ENCODE results near the gene IRF8.

The IRF8 gene

DNA sequence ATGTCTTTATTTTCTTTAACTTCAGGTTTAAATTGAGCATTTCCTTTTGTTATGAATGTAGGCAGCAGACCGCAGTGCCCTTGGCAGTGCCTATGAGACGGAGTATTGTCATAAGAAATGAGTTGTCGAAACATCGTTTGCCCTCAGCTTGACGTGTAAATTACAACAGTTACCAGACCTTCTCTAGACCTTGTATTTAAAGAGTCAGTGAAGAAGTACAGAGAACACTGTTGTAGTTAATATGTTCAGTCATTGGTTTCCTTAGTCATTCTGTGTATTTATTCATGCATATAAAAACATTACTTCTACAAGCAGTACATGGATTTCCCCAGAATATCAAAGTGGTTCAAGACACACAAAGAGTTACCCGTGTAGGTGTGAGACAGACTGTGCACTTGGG, 19.0 kb downstream of the IRF8 start:
- Histone ChIP-seq H3K4me3 (no peak overlapping the region), H3K27ac (no peak overlapping the region), H3K9me3 (no peaks in the 10 kb centered on the region), H3K36me3 (no peaks in the 10 kb centered on the region), H3K27me3 (peaks cover 0 to 41% of the 10 kb centered on the region in 2 donors), H3K4me1 (no peaks in the 10 kb centered on the region)
- intact Hi-C loops (cut with DNase I; ENCODE audit: low total_unique reads), result no loop called here
- DNase-seq, result no peak
- TF ChIP-seq, protein P1, sequence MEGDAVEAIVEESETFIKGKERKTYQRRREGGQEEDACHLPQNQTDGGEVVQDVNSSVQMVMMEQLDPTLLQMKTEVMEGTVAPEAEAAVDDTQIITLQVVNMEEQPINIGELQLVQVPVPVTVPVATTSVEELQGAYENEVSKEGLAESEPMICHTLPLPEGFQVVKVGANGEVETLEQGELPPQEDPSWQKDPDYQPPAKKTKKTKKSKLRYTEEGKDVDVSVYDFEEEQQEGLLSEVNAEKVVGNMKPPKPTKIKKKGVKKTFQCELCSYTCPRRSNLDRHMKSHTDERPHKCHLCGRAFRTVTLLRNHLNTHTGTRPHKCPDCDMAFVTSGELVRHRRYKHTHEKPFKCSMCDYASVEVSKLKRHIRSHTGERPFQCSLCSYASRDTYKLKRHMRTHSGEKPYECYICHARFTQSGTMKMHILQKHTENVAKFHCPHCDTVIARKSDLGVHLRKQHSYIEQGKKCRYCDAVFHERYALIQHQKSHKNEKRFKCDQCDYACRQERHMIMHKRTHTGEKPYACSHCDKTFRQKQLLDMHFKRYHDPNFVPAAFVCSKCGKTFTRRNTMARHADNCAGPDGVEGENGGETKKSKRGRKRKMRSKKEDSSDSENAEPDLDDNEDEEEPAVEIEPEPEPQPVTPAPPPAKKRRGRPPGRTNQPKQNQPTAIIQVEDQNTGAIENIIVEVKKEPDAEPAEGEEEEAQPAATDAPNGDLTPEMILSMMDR (IDR thresholded peaks at IDR 0.05), result no peak

DNA sequence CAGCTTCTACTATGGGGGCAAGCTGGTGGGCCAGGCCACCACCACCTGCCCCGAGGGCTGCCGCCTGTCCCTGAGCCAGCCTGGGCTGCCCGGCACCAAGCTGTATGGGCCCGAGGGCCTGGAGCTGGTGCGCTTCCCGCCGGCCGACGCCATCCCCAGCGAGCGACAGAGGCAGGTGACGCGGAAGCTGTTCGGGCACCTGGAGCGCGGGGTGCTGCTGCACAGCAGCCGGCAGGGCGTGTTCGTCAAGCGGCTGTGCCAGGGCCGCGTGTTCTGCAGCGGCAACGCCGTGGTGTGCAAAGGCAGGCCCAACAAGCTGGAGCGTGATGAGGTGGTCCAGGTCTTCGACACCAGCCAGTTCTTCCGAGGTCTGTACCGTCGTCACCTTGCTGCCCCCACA, 19.5 kb downstream of the IRF8 start:
- no peak for DNase-seq
- Histone ChIP-seq H3K9me3 (no peaks in the 10 kb centered on the region), H3K27me3 (peaks cover 0 to 41% of the 10 kb centered on the region in 2 donors), H3K4me3 (no peak overlapping the region), H3K4me1 (no peaks in the 10 kb centered on the region), H3K27ac (no peak overlapping the region), H3K36me3 (no peaks in the 10 kb centered on the region)
- intact Hi-C loops (cut with DNase I; ENCODE audit: low total_unique reads), result no loop called here
- TF ChIP-seq, protein P1 (IDR thresholded peaks at IDR 0.05), result no peak

DNA sequence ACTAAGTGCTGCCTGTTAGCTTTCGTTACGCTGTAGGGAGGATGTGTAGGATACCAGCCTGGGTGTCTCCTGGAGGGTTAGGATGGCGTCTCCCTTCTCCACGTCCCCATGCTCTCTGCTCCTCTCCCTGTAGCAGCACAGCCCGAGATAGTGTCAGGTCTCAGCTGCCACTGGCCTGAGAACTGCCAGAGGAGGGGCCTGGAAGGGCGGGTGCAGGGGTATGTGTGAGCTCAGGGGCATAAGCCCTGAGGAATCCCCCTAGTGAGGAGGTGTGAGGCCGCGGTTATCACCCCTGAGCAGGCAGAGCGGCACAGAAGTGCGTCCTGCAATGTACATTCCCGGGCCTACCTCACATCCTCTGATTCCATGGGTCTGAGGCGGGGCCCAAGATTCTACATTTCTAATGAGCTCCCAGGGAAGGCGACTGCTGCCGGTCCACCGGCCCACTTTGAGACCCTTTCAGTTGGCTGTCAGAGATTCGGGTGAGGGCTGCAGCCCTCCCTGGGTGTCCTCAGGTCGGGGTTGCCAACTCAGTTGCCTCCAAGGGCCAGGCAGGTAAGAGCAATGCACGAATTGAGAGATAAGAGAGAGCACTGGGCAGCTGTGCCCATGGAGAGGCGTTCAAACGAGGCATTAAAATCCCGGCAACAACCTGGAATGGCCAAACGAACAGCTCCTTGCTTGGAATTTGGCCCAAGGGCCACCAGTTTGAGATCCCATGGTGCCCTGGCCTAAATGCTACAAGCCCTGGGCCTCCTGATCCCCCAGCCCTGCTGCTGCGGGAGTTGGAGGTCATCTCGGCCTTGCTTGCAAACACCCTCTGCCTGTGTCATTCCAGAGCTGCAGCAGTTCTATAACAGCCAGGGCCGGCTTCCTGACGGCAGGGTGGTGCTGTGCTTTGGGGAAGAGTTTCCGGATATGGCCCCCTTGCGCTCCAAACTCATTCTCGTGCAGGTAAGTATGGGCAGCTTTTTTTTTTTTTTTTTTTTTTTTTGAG, 20.6 kb downstream of the IRF8 start:
- intact Hi-C loops (cut with DNase I; ENCODE audit: low total_unique reads), result no loop called here

DNA sequence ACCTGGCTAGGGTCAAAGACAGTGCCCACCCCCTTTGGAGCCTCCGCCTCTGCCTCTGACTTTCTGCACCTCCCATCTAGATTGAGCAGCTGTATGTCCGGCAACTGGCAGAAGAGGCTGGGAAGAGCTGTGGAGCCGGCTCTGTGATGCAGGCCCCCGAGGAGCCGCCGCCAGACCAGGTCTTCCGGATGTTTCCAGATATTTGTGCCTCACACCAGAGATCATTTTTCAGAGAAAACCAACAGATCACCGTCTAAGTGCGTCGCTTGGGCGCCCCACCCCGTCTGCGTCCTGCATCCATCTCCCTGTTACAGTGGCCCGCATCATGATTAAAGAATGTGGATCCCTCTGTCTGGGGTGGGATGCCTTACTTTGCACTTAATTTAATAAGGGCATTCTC, 22.1 kb downstream of the IRF8 start:
- TF ChIP-seq, protein P1 (IDR thresholded peaks at IDR 0.05), result no peak
- Histone ChIP-seq H3K27me3 (peaks cover 0 to 45% of the 10 kb centered on the region in 2 donors), H3K4me3 (no peak overlapping the region), H3K4me1 (no peaks in the 10 kb centered on the region), H3K9me3 (no peaks in the 10 kb centered on the region), H3K36me3 (no peaks in the 10 kb centered on the region), H3K27ac (no peak overlapping the region)
- intact Hi-C loops (cut with DNase I; ENCODE audit: low total_unique reads), result no loop called here
- DNase-seq, result no peak

More for the DNA sequence above, 20.6 kb downstream of the IRF8 start:
- H3K4me1 ChIP-seq, result no peaks in the 10 kb centered on the region
- TF ChIP-seq, protein P1 (IDR thresholded peaks at IDR 0.05), result no peak
- no peak overlapping the region for H3K27ac ChIP-seq
- DNase-seq, result no peak
- H3K36me3 ChIP-seq, result no peaks in the 10 kb centered on the region
- H3K27me3 ChIP-seq, result peaks cover 0 to 41% of the 10 kb centered on the region in 2 donors
- no peak overlapping the region for H3K4me3 ChIP-seq
- no peaks in the 10 kb centered on the region for H3K9me3 ChIP-seq

DNA sequence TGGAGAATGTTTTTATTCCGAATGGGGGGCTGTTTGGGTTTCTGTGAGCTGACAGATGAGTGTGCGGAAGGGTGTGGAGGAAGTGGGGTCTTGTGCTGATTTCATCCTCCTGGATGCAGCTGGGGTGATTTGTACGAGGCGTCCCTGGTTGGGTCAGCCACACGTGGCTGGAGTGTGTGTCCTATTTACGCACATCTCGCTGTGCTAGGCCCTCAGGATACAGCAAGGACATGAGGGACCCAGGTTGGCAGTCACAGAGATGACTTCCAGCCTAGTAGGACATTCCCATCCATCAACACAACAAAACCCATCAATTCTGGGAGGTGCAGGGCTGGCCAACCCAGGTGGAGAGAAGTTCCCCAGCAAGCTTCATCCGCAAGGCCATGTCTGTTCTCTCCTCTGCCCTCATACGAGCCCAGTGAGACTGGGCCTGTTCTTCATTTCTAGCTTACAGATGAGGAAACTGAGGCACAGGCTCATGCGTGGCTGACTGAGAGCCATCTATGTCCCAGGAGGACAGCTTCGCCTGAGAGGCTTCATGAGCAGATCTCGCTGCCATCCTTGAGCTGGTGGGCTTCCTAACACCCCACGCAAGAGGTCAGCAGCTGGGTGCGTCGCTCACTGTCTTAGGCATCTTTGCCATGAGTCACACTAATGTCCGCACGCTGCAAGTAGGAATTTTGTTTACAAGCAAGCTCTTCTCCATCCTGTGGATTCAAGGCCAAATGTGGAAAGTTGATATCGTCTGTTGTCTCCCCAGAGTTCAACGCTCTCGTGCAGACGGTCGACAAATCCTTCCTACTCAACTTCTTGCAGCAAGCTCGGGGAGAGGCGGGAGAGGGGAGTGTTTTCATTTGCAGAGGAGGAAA, 24.4 kb downstream of the IRF8 start:
- intact Hi-C loops (cut with DNase I; ENCODE audit: low total_unique reads), result no loop called here
- Histone ChIP-seq H3K4me3 (no peak overlapping the region), H3K36me3 (no peaks in the 10 kb centered on the region), H3K9me3 (no peaks in the 10 kb centered on the region), H3K27me3 (peaks cover 0 to 47% of the 10 kb centered on the region in 2 donors), H3K27ac (no peak overlapping the region), H3K4me1 (no peaks in the 10 kb centered on the region)
- DNase-seq, result no peak
- TF ChIP-seq, protein P1 (IDR thresholded peaks at IDR 0.05), result no peak
